GM19035 (cell line): ENCODE measurements around the gene FAM90A26.
"Not testable (repeated sequence)": the region's sequence is repeated elsewhere in the genome, so short reads cannot be mapped to it uniquely, and the experiment has no call there.

Experiments used
- ATAC-seq: cut with Tn5 transposase; IDR thresholded peaks from one replicate; pipeline ENCODE4 v1.9.1; 2021; ENCODE audit not compliant: unreplicated experiment

FAM90A26 gene, protein sequence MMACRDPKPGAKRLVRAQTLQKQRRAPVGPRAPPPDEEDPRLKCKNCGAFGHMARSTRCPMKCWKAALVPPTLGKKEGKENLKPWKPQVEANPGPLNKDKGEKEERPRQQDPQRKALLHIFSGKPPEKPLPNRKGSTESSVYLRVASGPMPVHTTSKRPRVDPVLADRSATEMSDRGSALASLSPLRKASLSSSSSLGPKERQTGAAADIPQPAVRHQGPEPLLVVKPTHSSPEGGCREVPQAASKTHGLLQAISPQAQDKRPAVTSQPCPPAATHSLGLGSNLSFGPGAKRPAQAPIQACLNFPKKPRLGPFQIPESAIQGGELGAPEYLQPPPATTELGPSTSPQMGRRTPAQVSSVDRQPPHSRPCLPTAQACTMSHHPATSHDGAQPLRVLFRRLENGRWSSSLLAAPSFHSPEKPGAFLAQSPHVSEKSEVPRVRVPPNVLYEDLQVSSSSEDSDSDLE

GRCh38 chr4:9169791-9170459, at the start of gene FAM90A26:
TSS of gene FAM90A26 (plus strand) at chr4:9170409. CDS start at chr4:9173173, 2,764 bp downstream.
- ATAC-seq: not testable (repeated sequence)

GRCh38 chr4:9122711-9123110, 47.5 kb upstream of the FAM90A26 start:
- ATAC-seq: not testable (repeated sequence)

DNA sequence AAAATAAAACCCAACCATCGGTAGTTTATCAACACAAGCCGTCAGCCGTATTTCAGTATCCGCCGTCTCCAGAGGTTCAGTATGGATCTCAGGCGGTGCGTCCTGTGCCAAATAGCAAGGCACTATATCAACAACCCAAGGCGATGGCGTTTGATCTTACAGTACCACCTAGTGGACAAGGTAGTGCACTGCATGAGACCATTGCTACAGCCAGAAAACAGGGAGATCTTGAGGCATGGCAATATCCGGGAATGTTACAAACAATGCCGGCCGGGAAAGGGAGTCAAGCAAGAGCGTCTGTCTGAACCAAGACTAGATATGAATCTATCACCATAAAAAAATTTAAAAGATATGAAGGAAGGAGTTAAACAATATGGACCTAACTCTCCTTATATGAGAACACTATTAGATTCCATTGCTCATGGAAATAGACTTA, 46.6 kb upstream of the FAM90A26 start:
- ATAC-seq: not testable (repeated sequence)

DNA sequence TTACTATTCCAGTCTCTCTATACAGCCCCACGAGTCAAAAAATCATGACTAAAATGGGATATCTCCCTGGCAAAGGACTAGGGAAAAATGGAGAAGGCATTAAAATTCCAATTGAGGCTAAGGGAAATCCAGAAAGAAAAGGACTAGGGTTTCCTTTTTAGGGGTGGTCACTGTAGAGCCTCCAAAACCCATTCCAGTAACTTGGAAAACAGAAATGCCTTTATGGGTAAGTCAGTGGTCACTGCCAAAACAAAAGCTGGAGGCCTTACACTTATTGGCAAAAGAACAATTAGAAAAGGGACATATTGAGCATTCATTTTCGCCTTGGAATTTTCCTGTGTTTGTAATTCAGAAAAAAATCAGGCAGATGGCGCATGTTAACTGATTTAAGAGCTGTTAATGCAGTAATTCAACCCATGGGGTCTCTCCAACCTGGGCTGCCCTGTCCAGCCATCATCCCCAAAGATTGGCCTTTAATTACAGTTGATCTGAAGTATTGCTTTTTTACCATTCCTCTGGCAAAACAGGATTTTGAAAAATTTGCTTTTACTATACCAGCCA, 44.5 kb upstream of the FAM90A26 start:
- ATAC-seq: not testable (repeated sequence)

DNA sequence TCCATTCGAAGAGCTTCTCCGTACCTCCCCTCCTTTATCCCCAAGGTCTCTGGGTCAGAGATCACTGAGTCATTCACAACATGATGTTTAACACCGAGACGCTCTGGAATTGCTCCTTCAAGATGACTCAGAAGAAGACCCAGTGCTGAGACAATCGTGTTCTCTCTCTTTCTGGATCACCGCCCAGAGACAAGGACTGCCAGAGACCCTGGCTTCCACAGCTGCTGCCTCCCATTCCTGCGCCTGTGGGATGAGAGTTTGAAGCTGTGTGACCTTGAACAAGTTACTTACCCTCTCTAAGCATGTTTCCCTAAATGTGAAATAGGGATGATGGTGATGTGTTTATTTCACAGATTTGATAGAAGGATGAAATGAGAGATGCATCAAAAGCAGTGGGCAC, 38.8 kb upstream of the FAM90A26 start:
- ATAC-seq: not testable (repeated sequence)

GRCh38 chr4:9132849-9133248, 37.4 kb upstream of the FAM90A26 start:
- ATAC-seq: not testable (repeated sequence)

DNA sequence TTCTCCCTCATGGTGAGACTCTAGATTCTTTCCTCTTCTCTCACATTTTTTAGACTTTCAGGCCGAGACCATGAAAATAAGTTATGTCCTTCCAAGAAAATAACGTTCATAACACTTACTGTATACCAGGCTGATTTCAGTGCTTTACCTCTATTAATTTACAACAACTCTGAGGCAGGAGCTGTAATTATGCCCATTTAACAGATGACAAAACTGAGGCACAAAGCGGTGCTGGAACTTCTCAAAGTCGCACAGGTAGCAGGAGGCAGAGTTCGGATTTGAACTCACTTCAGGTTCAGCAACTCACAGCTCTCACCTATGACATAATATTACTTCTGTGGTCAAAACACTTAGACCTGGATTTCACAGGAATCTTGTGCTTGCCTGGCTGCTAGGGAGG, 36.2 kb upstream of the FAM90A26 start:
- not testable (repeated sequence) for ATAC-seq

- ATAC-seq: not testable (repeated sequence)
These were observed 35.7 kb upstream of the FAM90A26 start for GRCh38 chr4:9134556-9134955.

DNA sequence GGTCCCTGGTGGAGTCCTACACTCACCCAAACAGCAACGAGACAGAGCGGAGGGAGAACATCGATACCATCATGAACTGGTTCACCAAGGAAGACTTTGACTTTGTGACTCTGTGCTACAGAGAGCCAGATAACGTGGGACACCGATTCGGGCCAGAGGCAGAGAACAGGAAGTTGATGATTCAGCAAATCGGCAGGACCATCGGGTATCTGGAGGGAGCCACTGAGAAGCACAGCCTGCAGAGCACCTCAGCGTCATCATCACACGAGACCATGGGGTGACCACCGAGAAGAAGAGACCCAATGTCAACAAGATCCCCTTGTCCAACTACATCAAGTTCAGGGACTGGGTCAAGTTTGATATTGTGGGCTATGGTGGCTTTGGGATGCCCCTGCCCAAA, 29.2 kb upstream of the FAM90A26 start:
- not testable (repeated sequence) for ATAC-seq

DNA sequence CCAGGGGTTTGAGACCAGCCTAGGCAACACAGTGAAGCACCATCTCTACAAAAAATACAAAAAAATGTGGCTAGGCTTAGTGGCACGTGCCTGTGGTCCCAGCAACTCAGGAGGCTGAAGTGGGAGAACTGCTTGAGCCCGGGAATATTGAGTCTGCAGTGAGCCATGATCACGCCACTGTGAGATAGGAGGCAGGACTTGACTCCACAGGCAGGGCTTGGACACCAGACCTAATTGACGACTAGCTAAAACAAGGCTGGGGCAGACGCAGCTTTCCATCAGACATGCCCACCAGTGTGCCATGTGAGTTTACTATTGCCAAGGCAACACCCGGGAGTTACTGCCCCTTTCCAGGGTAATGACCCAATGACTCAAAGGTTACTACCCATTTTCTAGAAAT, 27.4 kb upstream of the FAM90A26 start:
- not testable (repeated sequence) for ATAC-seq

- ATAC-seq: no peak
These were observed 26.7 kb upstream of the FAM90A26 start for GRCh38 chr4:9143421-9144080.

DNA sequence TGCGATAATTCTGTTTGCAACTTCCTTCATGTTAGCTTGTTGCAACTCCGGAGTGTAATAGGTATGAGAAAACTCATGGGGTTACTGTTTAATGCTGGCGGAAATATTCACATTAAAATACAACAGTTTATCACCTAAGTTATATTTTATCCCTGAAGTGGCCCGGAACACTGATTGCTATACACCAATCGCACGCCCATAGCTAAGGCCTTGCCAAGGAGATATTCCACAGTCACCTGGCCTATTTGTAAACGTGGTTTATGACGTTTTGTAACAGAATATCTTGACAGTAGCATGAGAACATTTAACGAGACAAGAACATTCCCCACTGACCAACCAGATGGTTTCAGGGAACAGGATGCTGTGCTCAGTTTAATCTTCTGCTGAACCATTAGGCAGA, 23.2 kb upstream of the FAM90A26 start:
- ATAC-seq: no peak

DNA sequence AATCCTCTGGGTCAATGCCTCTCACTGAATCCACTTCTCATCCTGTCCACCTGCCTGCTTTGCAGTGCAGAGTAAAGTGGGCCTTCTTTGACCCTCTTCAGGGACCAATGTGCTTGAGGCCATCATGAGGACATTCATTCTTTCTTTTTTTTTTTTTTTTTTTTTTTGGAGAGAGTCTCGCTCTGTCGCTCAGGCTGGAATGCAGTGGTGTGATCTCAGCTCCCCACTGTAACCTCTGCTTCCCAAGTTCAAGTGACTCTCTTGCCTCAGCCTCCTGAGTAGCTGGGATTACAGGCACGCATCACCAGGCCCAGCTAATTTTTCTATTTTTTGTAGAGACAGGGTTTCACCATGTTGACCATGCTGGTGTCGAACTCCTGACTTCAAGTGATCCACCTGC, 22.8 kb upstream of the FAM90A26 start:
- not testable (repeated sequence) for ATAC-seq

GRCh38 chr4:9148611-9149409, 21.4 kb upstream of the FAM90A26 start:
- ATAC-seq: not testable (repeated sequence)

DNA sequence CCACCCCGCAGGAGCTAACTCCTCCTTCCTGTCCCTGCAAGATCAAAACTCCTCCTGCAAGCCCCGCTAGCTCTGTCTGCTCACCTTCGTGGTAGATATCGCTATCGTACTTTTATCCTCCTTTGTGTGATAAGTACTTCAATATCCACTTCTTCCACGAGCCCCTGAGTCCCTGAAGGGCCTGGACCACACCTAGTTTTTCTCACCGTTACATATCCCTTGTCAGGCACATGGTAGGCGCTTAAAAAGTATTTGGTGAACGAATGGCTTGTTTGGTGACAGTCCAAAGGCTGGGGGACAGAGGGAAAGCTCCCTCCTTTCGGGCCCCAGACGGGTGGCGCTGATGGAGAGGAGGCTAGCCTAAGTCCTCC, 18.4 kb upstream of the FAM90A26 start:
- not testable (repeated sequence) for ATAC-seq

- not testable (repeated sequence) for ATAC-seq
These were observed 17.8 kb upstream of the FAM90A26 start for GRCh38 chr4:9152180-9153007.

DNA sequence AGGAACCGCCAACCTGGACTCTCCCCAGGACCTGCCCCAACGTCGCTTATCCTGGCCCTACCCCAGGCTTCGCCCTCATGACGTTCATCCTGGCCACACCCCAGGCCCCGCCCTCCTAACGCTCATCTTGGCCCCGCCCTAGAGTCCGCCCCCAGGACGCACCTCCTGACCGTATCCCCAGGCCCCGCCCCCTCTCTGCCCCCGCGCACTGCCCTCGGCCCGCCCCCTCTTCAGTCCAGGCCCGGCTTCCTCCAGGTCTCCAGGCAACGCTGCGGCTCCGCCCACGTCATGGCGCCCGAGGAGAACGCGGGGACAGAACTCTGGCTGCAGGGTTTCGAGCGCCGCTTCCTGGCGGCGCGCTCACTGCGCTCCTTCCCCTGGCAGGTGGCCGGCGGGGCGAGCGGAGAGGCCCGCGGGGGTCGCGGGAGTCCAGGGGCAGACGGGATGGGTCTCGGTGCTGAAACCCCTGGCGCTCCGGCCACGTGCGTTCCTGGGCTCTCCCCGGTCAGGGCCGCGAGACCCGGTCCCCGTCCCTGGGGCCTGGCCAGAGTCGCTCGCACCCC, 17.1 kb upstream of the FAM90A26 start:
- not testable (repeated sequence) for ATAC-seq

DNA sequence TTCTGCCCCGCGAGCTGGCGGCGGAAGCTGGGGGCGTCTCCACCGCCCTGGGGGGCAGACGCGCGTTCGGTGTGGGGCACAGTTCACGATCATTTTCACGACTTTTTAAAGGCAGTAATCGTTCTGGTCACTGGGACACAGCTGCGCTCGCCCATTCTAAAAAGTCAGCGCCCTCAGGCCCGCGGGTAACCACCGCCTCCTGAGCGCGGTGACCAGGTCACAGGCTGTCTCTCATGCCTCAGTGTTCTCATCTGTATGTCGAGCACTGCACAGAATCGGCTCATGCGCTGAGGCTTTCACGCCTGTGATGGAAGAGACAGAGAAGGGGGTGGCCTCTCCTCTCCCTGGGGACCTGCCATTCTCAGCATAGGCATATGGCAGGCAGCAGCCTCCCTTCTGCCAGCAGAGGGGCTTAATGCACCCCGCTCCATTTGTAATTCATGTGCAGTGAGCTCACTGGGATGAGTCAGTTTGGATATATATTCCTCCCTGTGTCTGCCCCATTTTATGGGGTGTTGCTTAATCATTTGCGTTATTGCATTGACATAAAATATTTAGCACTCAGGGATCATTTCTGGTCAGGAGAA, 16.5 kb upstream of the FAM90A26 start:
- not testable (repeated sequence) for ATAC-seq
